Cardiac septum (tissue), 1 donor: Measurements from ENCODE around the gene ARPC2. TPM values are rescaled to one million over a fixed set of nuclear protein-coding genes. Genes with fewer than 3 reads are reported as not detected.
"Not testable (repeated sequence)": the region's sequence is repeated elsewhere in the genome, so short reads cannot be mapped to it uniquely, and the experiment has no call there.

Experiments
- DNase-seq: peaks from one replicate; pipeline ENCODE4 v3.0.0-alpha.2; 2020; ENCODE audit warnings: low spot score
- intact Hi-C: fragments of 100-400 bp; cut with DNase I; formaldehyde crosslinking; loops from one replicate; pipeline ENCODE4 v1.14.0; 2022
- long read RNA-seq: library from polyadenylated mRNA; unstranded; transcript quantifications from one replicate; pipeline ENCODE4 v2.0.0, GENCODE V29; 2021
- total RNA-seq: library from RNA; stranded (reverse); fragmentation: NEBNext Ultra II Directional; extraction: Animal tissue kit (Norgen Biotek cat#: 25700); gene quantifications from one replicate; pipeline ENCODE4 v1.2.1, GENCODE V29; 2021
- donor health status: DM: no; HTN: no; CAD: no.

ARPC2 gene
- 172 TPM for total RNA-seq
- long read RNA-seq, transcript ARPC2-202 (11 exons, 1,505 nt), result major isoform, 353 of 412 reads
- long read RNA-seq, partial matches to known transcripts, result 33 of 412 reads
- long read RNA-seq, other reads (novel, unspliced or antisense), result 16 of 412 reads

GRCh38 chr2:218216674-218217359 lies at the start of gene ARPC2:
Gene ARPC2, plus strand, starts transcription at chr2:218217189. Its CDS starts 282 bp downstream, at chr2:218217471.
- intact Hi-C loops, result loop anchor here (1.0 kb wide), 2 partner anchors 53 to 181 kb away; partner anchors contain the start of genes AAMP and PNKD

GRCh38 chr2:218168016-218168415 lies 49.0 kb upstream of the ARPC2 start:
- no peak for DNase-seq
- intact Hi-C loops, result no loop called here

More at GRCh38 chr2:218216674-218217359, at the start of gene ARPC2:
- peak; percentile 99 for DNase-seq

GRCh38 chr2:218168635-218169462 lies 48.1 kb upstream of the ARPC2 start:
- DNase-seq, result no peak
- intact Hi-C loops, result no loop called here

GRCh38 chr2:218169757-218170546 lies 47.0 kb upstream of the ARPC2 start:
- DNase-seq, result no peak
- intact Hi-C loops, result no loop called here

GRCh38 chr2:218171744-218172143 lies 45.2 kb upstream of the ARPC2 start:
- DNase-seq, intact Hi-C loops: not testable (repeated sequence)

- intact Hi-C loops, result no loop called here
- no peak for DNase-seq
Measured at GRCh38 chr2:218172845-218173244, 44.1 kb upstream of the ARPC2 start.

- intact Hi-C loops, result no loop called here
- no peak for DNase-seq
Measured at GRCh38 chr2:218179782-218180181, 37.2 kb upstream of the ARPC2 start.

- intact Hi-C loops, result no loop called here
- no peak for DNase-seq
Measured at GRCh38 chr2:218180467-218181114, 36.4 kb upstream of the ARPC2 start.

GRCh38 chr2:218184331-218184730 lies 32.7 kb upstream of the ARPC2 start:
- no peak for DNase-seq
- intact Hi-C loops, result no loop called here

GRCh38 chr2:218186355-218186766 lies 30.6 kb upstream of the ARPC2 start:
- intact Hi-C loops, result loop anchor here (2.0 to 5.0 kb wide), 4 partner anchors 71 to 281 kb away; partner anchors contain the start of genes AAMP, CATIP and PNKD
- peak; percentile 85 for DNase-seq

GRCh38 chr2:218186876-218187275 lies 30.1 kb upstream of the ARPC2 start:
- DNase-seq, result no peak
- intact Hi-C loops, result loop anchor here (2.0 to 5.0 kb wide), 4 partner anchors 70 to 280 kb away; partner anchors contain the start of genes AAMP, CATIP and PNKD

- DNase-seq, result no peak
- intact Hi-C loops, result loop anchor here (2.0 to 5.0 kb wide), 4 partner anchors 70 to 280 kb away; partner anchors contain the start of genes AAMP, CATIP and PNKD
Measured at GRCh38 chr2:218187296-218188015, 29.5 kb upstream of the ARPC2 start.

- intact Hi-C loops, result loop anchor here (5.0 kb wide), 3 partner anchors 69 to 279 kb away; partner anchors contain the start of genes AAMP and PNKD
Measured at GRCh38 chr2:218188528-218188927, 28.5 kb upstream of the ARPC2 start.

GRCh38 chr2:218192902-218193430 lies 24.0 kb upstream of the ARPC2 start:
- DNase-seq, result no peak
- intact Hi-C loops, result no loop called here

More at GRCh38 chr2:218188528-218188927, 28.5 kb upstream of the ARPC2 start:
- DNase-seq, result no peak

- intact Hi-C loops, result no loop called here
- DNase-seq, result no peak
Measured at GRCh38 chr2:218193701-218194100, 23.3 kb upstream of the ARPC2 start.

- intact Hi-C loops, result no loop called here
- DNase-seq, result no peak
Measured at GRCh38 chr2:218194880-218195279, 22.1 kb upstream of the ARPC2 start.

- no peak for DNase-seq
- intact Hi-C loops, result no loop called here
Measured at GRCh38 chr2:218196974-218197373, 20.0 kb upstream of the ARPC2 start.

- intact Hi-C loops, result no loop called here
Measured at GRCh38 chr2:218202266-218202665, 14.7 kb upstream of the ARPC2 start.

More at GRCh38 chr2:218202266-218202665, 14.7 kb upstream of the ARPC2 start:
- DNase-seq, result no peak
